Sigmoid colon (tissue), 7 donors: ENCODE results near the gene ALKBH6. TPM values are rescaled to one million over a fixed set of nuclear protein-coding genes. Genes with fewer than 3 reads are reported as not detected.

Source experiments
- DNase-seq: peaks from one replicate; pipeline ENCODE4 v3.0.0-alpha.2; 2019
- H3K27ac ChIP-seq, 4 donors: fragments of 200-600 bp; sonication (generic); one replicate each; pipeline ENCODE4 v1.5.1; 2016 to 2019; ENCODE audit warnings: mild to moderate bottlenecking in 1 of 4
- H3K27me3 ChIP-seq, 3 donors: fragments of 200-600 bp; sonication (generic); one replicate each; pipeline ENCODE4 v1.5.1; 2019; ENCODE audit warnings: mild to moderate bottlenecking in 1 of 3
- H3K36me3 ChIP-seq, 4 donors: fragments of 200-600 bp; sonication (generic); one replicate each; pipeline ENCODE4 v1.5.1; 2016 to 2019
- H3K4me1 ChIP-seq, 4 donors: fragments of 200-600 bp; sonication (generic); one replicate each; pipeline ENCODE4 v1.5.1; 2017 to 2019
- H3K4me3 ChIP-seq, 4 donors: fragments of 200-600 bp; sonication (generic); one replicate each; pipeline ENCODE4 v1.5.1; 2017 to 2019; ENCODE audit warnings: mild to moderate bottlenecking in 2 of 4, moderate library complexity in 1 of 4
- H3K9me3 ChIP-seq, 4 donors: fragments of 200-600 bp in 3 of 4; sonication (generic) in 3 of 4; one replicate each; pipeline versions ENCODE4 v1.5.1 to v1.6.1; 2013 to 2019
- CTCF ChIP-seq, 4 experiments: fragments of 450-650 bp in 3 of 4; fragments of 200-600 bp in 1 of 4; IDR thresholded peaks; one replicate each; pipeline ENCODE4 v1.5.1; 2016 to 2019; ENCODE audit warnings: antibody characterized with exemption in 4 of 4, mild to moderate bottlenecking in 3 of 4, moderate library complexity in 2 of 4
- EP300 ChIP-seq, 4 donors: sonication (generic); formaldehyde crosslinking; IDR thresholded peaks; one replicate each; pipeline ENCODE4 v1.6.1; 2017; ENCODE audit warnings: antibody characterized with exemption in 4 of 4
- POLR2A ChIP-seq, 2 donors: fragments of 450-650 bp; IDR thresholded peaks; one replicate each; pipeline ENCODE4 v1.6.1; 2016; ENCODE audit warnings: antibody characterized with exemption in 2 of 2, mild to moderate bottlenecking in 2 of 2, moderate library complexity in 2 of 2
- POLR2AphosphoS5 ChIP-seq, 4 donors: sonication (generic); formaldehyde crosslinking; IDR thresholded peaks; one replicate each; pipeline ENCODE4 v1.6.1; 2017; ENCODE audit warnings: antibody characterized with exemption in 4 of 4
- WGBS, 2 donors: extraction: QIAGEN DNeasy Blood & Tissue Kit; methylation state at CpG; one replicate each; pipeline ENCODE4 v1.1.7; 2013; 5-methylcytosine and 5-hydroxymethylcytosine counted together
- intact Hi-C: fragments of 100-400 bp; cut with DNase I; formaldehyde crosslinking; loops from one replicate; pipeline ENCODE4 v1.15.1; 2023
- polyA plus RNA-seq, 3 donors: library from polyadenylated mRNA; stranded (reverse); fragments of 200-250 nt; gene quantifications; one replicate each; pipeline ENCODE4 v1.2.3, GENCODE V29; 2013
- total RNA-seq, 4 donors: library from RNA; depleted of rRNA; stranded (reverse); fragments of >200 nt; gene quantifications; one replicate each; pipeline ENCODE4 v1.1.0, GENCODE V29; 2016
- donor health status: healthy with polysubstance abuse.
- donor health status: Bipolar disorder and iron deficiency.
- donor health status: healthy.

The ALKBH6 gene
- total and polyA plus RNA-seq, 7 donors: 12.0 to 31.7 (median 24.4) TPM

DNA sequence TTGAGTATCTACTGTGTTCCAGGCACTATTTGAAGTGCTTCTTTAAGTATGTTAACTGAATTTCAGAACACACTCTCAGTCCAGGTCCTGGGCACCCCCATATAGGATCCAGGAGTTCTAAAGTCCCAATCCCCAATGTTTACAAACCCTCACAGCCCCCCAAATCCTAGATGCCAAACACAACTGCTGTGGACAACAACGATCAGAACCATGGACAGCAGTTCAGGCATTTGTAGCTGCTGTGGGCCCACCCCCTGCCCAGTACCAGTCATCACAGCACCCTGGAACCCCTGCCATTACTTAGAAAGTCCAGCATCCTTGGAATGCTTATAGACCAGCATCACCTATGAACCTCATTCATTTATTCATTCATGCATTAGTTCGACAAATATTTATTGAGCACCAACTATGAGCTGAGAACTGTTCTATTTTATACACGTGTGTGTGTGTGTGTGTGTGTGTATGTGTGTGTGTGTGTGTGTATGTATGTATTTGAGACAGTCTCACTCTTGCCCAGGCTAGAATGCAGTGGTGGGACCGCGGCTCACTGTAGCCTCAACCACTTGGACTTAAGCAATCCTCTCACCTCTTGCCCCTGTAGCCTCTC, 38.3 kb downstream of the ALKBH6 start:
- no peak overlapping the region for H3K27ac ChIP-seq
- DNase-seq: no peak
- H3K27me3 ChIP-seq: peaks cover 0 to 24% (median 6%) of the 10 kb centered on the region in 3 donors
- H3K36me3 ChIP-seq: no peaks in the 10 kb centered on the region
- H3K4me3 ChIP-seq: no peak overlapping the region
- H3K4me1 ChIP-seq: no peaks in the 10 kb centered on the region
- no peaks in the 10 kb centered on the region for H3K9me3 ChIP-seq
- intact Hi-C loops: no loop called here
- no peak for TF ChIP-seq CTCF (IDR thresholded peaks at IDR 0.05)
- 35 to 37% methylated on average over 5 of the region's 5 CpGs for WGBS, 2 donors

GRCh38 chr19:35973487-35973886, 40.5 kb downstream of the ALKBH6 start:
- Histone ChIP-seq H3K4me3 (no peak overlapping the region), H3K27ac (no peak overlapping the region), H3K9me3 (no peaks in the 10 kb centered on the region), H3K4me1 (no peaks in the 10 kb centered on the region), H3K36me3 (no peaks in the 10 kb centered on the region), H3K27me3 (peaks cover 0 to 13% (median 0%) of the 10 kb centered on the region in 3 donors)
- TF ChIP-seq CTCF (IDR thresholded peaks at IDR 0.05): no peak
- no peak for TF ChIP-seq EP300 (IDR thresholded peaks at IDR 0.05)
- TF ChIP-seq POLR2AphosphoS5 (IDR thresholded peaks at IDR 0.05): no peak
- TF ChIP-seq POLR2A (IDR thresholded peaks at IDR 0.05): no peak
- 31 to 40% methylated on average over 8 of the region's 8 CpGs for WGBS, 2 donors
- intact Hi-C loops: no loop called here
- no peak for DNase-seq

DNA sequence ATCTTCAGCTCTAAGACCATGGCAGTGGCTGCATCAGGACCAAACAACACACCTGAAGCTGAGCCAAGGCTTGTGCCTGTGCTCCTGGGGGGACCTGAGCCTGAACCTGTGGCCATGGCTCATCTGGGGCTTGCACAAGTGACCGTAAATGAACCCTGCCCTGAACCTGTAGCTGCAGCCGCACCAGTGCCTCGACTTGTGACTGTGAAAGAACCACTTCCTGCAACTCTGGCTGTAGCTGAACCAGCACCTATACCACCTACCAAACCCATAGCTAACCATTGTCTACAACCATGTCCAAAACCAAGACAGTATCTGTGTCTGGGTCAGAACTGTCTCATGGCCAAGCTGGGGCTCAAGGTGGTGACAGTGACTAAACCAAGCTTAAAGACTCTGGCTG, 47.2 kb downstream of the ALKBH6 start:
- intact Hi-C loops: no loop called here
- no peak for DNase-seq
- WGBS, 2 donors: 78 to 79% methylated on average over 3 of the region's 3 CpGs
- no peak overlapping the region for H3K4me3 ChIP-seq
- TF ChIP-seq CTCF (IDR thresholded peaks at IDR 0.05) (no peak), EP300 (IDR thresholded peaks at IDR 0.05) (no peak), POLR2AphosphoS5 (IDR thresholded peaks at IDR 0.05) (no peak), POLR2A (IDR thresholded peaks at IDR 0.05) (no peak)
- no peaks in the 10 kb centered on the region for H3K9me3 ChIP-seq
- no peaks in the 10 kb centered on the region for H3K4me1 ChIP-seq
- no peak overlapping the region for H3K27ac ChIP-seq
- H3K36me3 ChIP-seq: no peaks in the 10 kb centered on the region
- H3K27me3 ChIP-seq: peaks cover 3 to 26% (median 6%) of the 10 kb centered on the region in 3 donors

- Histone ChIP-seq H3K27me3 (peaks cover 25 to 57% (median 34%) of the 10 kb centered on the region in 3 donors), H3K36me3 (no peaks in the 10 kb centered on the region), H3K4me3 (no peak overlapping the region), H3K27ac (no peak overlapping the region), H3K9me3 (no peaks in the 10 kb centered on the region), H3K4me1 (peaks cover 0 to 11% (median 6%) of the 10 kb centered on the region in 4 donors)
- intact Hi-C loops: no loop called here
- 8 to 9% methylated on average over 9 of the region's 9 CpGs for WGBS, 2 donors
- DNase-seq: no peak
- TF ChIP-seq EP300 (IDR thresholded peaks at IDR 0.05) (no peak), CTCF (IDR thresholded peaks at IDR 0.05) (no peak), POLR2A (IDR thresholded peaks at IDR 0.05) (no peak), POLR2AphosphoS5 (IDR thresholded peaks at IDR 0.05) (no peak)
These were observed 50.5 kb downstream of the ALKBH6 start for GRCh38 chr19:35963514-35963913.

- Histone ChIP-seq H3K36me3 (no peaks in the 10 kb centered on the region), H3K27ac (no peak overlapping the region), H3K4me3 (no peak overlapping the region), H3K4me1 (peaks cover 0 to 11% (median 6%) of the 10 kb centered on the region in 4 donors), H3K27me3 (peaks cover 25 to 68% (median 41%) of the 10 kb centered on the region in 3 donors), H3K9me3 (peaks cover 0 to 1% (median 0%) of the 10 kb centered on the region in 4 donors)
- 86 to 90% methylated on average over 7 of the region's 7 CpGs for WGBS, 2 donors
- no peak for DNase-seq
- intact Hi-C loops: no loop called here
- TF ChIP-seq EP300 (IDR thresholded peaks at IDR 0.05): no peak
- no peak for TF ChIP-seq CTCF (IDR thresholded peaks at IDR 0.05)
- TF ChIP-seq POLR2A (IDR thresholded peaks at IDR 0.05): no peak
- TF ChIP-seq POLR2AphosphoS5 (IDR thresholded peaks at IDR 0.05): no peak
These were observed 53.5 kb downstream of the ALKBH6 start for GRCh38 chr19:35960432-35960972.
